ENCODE measurements around the gene KRTAP4-12.
"Not testable (repeated sequence)": the region's sequence is repeated elsewhere in the genome, so short reads cannot be mapped to it uniquely, and the experiment has no call there.

DNA sequence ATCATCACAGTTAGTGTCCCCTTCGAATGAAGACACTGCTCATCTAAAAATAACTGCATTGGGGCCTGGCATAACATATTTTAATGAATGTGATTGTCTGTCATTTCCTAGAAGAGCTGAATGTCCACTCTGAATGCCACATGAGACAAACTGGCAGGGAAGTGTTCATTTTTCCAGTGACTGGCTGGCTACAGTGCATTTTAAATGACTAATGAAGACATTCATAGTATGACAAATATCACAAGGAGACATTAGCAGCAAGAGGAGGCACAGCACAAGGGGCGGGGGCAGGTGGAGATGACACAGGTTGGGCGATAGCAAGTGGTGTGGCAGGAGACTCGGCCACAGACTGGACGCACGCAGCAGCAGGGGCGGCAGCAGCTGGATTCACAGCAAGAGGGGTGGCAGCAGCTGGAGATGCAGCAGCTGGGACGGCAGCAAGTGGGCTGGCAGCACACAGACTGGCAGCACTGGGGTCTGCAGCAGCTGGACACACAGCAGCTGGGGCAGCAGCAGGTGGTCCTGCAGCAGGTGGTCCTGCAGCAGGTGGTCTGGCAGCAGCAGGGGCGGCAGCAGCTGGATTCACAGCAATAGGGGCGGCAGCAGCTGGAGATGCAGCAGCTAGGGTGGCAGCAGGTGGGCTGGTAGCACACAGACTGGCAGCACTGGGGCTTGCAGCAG is 25.1 kb upstream of the KRTAP4-12 start:
- TF ChIP-seq, protein P1, sequence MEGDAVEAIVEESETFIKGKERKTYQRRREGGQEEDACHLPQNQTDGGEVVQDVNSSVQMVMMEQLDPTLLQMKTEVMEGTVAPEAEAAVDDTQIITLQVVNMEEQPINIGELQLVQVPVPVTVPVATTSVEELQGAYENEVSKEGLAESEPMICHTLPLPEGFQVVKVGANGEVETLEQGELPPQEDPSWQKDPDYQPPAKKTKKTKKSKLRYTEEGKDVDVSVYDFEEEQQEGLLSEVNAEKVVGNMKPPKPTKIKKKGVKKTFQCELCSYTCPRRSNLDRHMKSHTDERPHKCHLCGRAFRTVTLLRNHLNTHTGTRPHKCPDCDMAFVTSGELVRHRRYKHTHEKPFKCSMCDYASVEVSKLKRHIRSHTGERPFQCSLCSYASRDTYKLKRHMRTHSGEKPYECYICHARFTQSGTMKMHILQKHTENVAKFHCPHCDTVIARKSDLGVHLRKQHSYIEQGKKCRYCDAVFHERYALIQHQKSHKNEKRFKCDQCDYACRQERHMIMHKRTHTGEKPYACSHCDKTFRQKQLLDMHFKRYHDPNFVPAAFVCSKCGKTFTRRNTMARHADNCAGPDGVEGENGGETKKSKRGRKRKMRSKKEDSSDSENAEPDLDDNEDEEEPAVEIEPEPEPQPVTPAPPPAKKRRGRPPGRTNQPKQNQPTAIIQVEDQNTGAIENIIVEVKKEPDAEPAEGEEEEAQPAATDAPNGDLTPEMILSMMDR (IDR thresholded peaks at IDR 0.05), result not testable (repeated sequence)
- TF ChIP-seq EZH2 (IDR thresholded peaks at IDR 0.05; ENCODE audit: borderline replicate concordance, insufficient read depth, low read depth, low read length, poor library complexity, severe bottlenecking), result not testable (repeated sequence)
